Activated CD8-positive, alpha-beta T cell treated with anti-CD3 and anti-CD28 coated beads for 36 hours (primary cell): ENCODE data around the gene ADAMTS10. TPM values are rescaled to one million over a fixed set of nuclear protein-coding genes. Genes with fewer than 3 reads are reported as not detected.
"Not testable (repeated sequence)": the region's sequence is repeated elsewhere in the genome, so short reads cannot be mapped to it uniquely, and the experiment has no call there.

ENCODE experiments used
- ATAC-seq: fragments of 200-7000 bp; cut with Tn5 transposase; one replicate; pipeline ENCODE4 v1.10.0; 2021; ENCODE audit warnings: mild to moderate bottlenecking, moderate library complexity
- CTCF ChIA-PET: fragments of 350-600 bp; sonication (Branson Sonifier 250); formaldehyde crosslinking; loops from one replicate; lab custom pipeline; 2021; ENCODE audit warnings: antibody characterized with exemption; lab: Charles Lee
- POLR2A ChIA-PET: fragments of 350-600 bp; sonication (Branson Sonifier 250); formaldehyde crosslinking; loops from one replicate; lab custom pipeline; 2021; ENCODE audit warnings: antibody characterized with exemption; lab: Charles Lee
- DNase-seq: peaks from one replicate; pipeline ENCODE4 v3.0.0-alpha.2; 2020
- H3K27ac Mint-ChIP-seq: one replicate; pipeline ENCODE4 v1.8.0; 2021; ENCODE audit warnings: mild to moderate bottlenecking, mixed read lengths
- H3K27me3 Mint-ChIP-seq: one replicate; pipeline ENCODE4 v1.8.0; 2021; ENCODE audit warnings: mixed read lengths
- H3K36me3 Mint-ChIP-seq: one replicate; pipeline ENCODE4 v1.8.0; 2021; ENCODE audit warnings: low read depth, mixed read lengths
- H3K4me1 Mint-ChIP-seq: one replicate; pipeline ENCODE4 v1.8.0; 2021; ENCODE audit warnings: low read depth, mixed read lengths
- H3K4me3 Mint-ChIP-seq: one replicate; pipeline ENCODE4 v1.8.0; 2021; ENCODE audit warnings: mild to moderate bottlenecking, moderate library complexity, mixed read lengths
- H3K9me3 Mint-ChIP-seq: one replicate; pipeline ENCODE4 v1.8.0; 2021; ENCODE audit warnings: mixed read lengths
- intact Hi-C: fragments of 100-400 bp; cut with micrococcal nuclease; formaldehyde crosslinking; loops from one replicate; pipeline ENCODE4 v1.10.0; 2022
- total RNA-seq, 2 experiments: library from RNA; stranded (reverse); gene quantifications; one replicate each; pipeline ENCODE4 v1.2.3, GENCODE V29; 2021
- TF ChIP-seq, protein P1 (sequence below): fragments of 200-600 bp; IDR thresholded peaks from one replicate; pipeline ENCODE4 v1.8.0; 2022; ENCODE audit warnings: antibody characterized with exemption, mild to moderate bottlenecking

ADAMTS10 gene
- total RNA-seq, 2 experiments from 2014 or later = 3.7 to 4.0 TPM

DNA sequence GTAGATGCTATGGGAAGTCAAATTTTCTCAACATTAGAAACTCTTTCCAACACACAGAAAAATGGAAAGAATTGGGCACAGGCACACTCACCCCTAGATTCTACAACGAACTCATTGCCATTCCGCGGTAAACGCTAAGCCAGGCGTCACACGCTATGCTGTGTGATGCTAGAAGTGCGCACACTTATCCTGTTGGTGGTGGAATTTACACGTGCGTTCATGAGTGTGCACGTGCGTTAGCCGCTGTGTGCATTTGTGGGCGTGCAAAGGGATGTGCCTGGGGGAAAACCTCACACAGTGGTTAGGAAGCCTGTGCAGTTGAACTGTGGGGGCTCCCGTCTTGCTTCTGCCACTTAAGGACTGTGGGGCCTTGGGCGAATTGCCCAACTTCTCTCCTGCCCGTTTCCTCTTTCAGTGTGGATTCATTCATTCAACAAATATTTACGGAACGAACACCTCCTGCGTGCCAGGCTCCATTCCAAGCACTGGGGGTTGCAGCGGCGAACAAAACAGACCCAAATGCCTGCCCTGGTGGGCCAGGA is 27.6 kb upstream of the ADAMTS10 start:
- Mint-ChIP-seq H3K9me3 (peaks cover 3% of the 10 kb centered on the region), H3K27me3 (no peaks in the 10 kb centered on the region), H3K4me1 (peaks cover 5% of the 10 kb centered on the region), H3K27ac (no peak overlapping the region), H3K4me3 (no peak overlapping the region), H3K36me3 (no peaks in the 10 kb centered on the region)
- POLR2A ChIA-PET = no interaction called here
- CTCF ChIA-PET = interaction anchor here (2.5 to 5.8 kb wide), 2 partner anchors 22 to 58 kb away, joined by 8 to 62 read pairs; partner anchors contain the start of gene MYO1F
- intact Hi-C loops = no loop called here
- DNase-seq (peak; percentile 23), ATAC-seq (peak; percentile 49)
- TF ChIP-seq, protein P1, sequence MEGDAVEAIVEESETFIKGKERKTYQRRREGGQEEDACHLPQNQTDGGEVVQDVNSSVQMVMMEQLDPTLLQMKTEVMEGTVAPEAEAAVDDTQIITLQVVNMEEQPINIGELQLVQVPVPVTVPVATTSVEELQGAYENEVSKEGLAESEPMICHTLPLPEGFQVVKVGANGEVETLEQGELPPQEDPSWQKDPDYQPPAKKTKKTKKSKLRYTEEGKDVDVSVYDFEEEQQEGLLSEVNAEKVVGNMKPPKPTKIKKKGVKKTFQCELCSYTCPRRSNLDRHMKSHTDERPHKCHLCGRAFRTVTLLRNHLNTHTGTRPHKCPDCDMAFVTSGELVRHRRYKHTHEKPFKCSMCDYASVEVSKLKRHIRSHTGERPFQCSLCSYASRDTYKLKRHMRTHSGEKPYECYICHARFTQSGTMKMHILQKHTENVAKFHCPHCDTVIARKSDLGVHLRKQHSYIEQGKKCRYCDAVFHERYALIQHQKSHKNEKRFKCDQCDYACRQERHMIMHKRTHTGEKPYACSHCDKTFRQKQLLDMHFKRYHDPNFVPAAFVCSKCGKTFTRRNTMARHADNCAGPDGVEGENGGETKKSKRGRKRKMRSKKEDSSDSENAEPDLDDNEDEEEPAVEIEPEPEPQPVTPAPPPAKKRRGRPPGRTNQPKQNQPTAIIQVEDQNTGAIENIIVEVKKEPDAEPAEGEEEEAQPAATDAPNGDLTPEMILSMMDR = no peak

DNA sequence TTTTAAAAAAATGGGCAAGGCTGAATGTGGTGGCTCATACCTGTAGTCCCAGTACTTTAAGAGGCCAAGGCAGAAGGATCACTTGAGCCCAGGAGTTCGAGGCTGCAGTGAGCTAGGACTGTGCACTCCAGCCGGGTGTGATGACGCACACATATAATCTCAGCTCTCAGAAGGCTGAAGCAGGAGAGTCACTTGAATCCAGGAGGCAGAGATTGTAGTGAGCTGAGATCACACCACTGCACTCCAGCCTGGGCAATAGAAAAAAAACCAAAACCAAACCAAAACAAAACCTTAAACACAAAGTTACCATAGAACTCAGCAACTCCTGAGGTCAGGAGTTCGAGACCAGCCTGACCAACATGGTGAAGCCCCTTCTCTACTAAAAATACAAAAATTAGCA is 26.6 kb upstream of the ADAMTS10 start:
- H3K36me3 Mint-ChIP-seq, intact Hi-C loops, H3K27ac Mint-ChIP-seq, H3K4me3 Mint-ChIP-seq, CTCF ChIA-PET, DNase-seq, H3K9me3 Mint-ChIP-seq, H3K4me1 Mint-ChIP-seq, POLR2A ChIA-PET, ATAC-seq, H3K27me3 Mint-ChIP-seq: not testable (repeated sequence)

GRCh38 chr19:8635422-8635821 is 24.9 kb upstream of the ADAMTS10 start:
- TF ChIP-seq, protein P1 = no peak
- Mint-ChIP-seq H3K4me3 (no peak overlapping the region), H3K4me1 (peaks cover 5% of the 10 kb centered on the region), H3K27ac (no peak overlapping the region), H3K36me3 (no peaks in the 10 kb centered on the region), H3K9me3 (no peaks in the 10 kb centered on the region), H3K27me3 (no peaks in the 10 kb centered on the region)
- intact Hi-C loops = no loop called here
- ATAC-seq = no peak
- DNase-seq = no peak
- CTCF ChIA-PET = interaction anchor here (1.9 kb wide), 1 partner anchor 50 kb away, joined by 4 read pairs; no protein-coding TSS in a partner anchor
- POLR2A ChIA-PET = no interaction called here

GRCh38 chr19:8631425-8631819 is 20.9 kb upstream of the ADAMTS10 start:
- Mint-ChIP-seq H3K4me1 (no peaks in the 10 kb centered on the region), H3K9me3 (no peaks in the 10 kb centered on the region), H3K27ac (no peak overlapping the region), H3K36me3 (no peaks in the 10 kb centered on the region), H3K27me3 (no peaks in the 10 kb centered on the region), H3K4me3 (no peak overlapping the region)
- CTCF ChIA-PET = no interaction called here
- intact Hi-C loops = no loop called here
- TF ChIP-seq, protein P1 = no peak
- ATAC-seq = no peak
- POLR2A ChIA-PET = no interaction called here
- no peak for DNase-seq

DNA sequence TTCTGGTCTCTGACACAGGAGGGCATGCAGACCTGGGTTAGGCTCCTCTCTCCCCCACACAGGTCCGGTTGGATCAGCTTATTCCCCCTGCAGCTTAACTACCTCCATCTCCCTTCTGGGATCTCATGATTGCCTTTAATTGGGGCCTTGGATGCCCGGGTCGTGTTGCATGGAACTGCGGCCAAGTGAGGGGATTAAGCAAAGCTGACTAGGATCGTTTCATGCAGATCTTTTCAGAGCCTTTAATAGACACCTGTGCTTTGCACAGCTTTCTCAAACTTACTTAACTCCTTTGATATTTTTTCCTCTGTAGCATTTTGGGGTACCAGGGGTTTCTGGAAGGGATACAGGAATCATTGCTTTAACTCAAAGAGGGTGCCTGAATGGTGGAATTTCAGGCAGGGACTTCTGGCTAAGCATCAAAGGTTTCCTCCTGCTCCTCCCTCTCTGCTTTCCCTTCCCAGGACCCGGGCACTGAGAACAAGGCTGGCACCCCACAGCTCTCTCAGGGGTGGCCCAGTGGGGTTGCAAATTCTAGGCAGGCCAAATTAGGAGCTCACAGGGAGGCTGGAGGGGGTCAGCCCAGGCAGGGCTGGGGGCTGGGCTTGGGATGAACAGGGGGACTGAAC is 20.4 kb upstream of the ADAMTS10 start:
- Mint-ChIP-seq H3K4me1 (no peaks in the 10 kb centered on the region), H3K4me3 (no peak overlapping the region), H3K27me3 (no peaks in the 10 kb centered on the region), H3K9me3 (no peaks in the 10 kb centered on the region), H3K36me3 (no peaks in the 10 kb centered on the region), H3K27ac (no peak overlapping the region)
- TF ChIP-seq, protein P1 = no peak
- DNase-seq = no peak
- ATAC-seq = no peak
- ChIA-PET CTCF (interaction anchor here (0.8 to 1.3 kb wide), 2 partner anchors 11 to 52 kb away, joined by 3 to 5 read pairs; no protein-coding TSS in a partner anchor), POLR2A (interaction anchor here (0.6 kb wide), 1 partner anchor 10 kb away, joined by 3 read pairs; no protein-coding TSS in a partner anchor)
- intact Hi-C loops = no loop called here
